Activated CD8-positive, alpha-beta memory T cell treated with anti-CD3 and anti-CD28 coated beads, Interleukin-2, amount 50 U/mL, for 48 hours (primary cell): ENCODE results near the gene PRSS53.

Experiments
- DNase-seq: peaks from one replicate; pipeline ENCODE4 v3.0.0-alpha.2; 2020

The PRSS53 gene

DNA sequence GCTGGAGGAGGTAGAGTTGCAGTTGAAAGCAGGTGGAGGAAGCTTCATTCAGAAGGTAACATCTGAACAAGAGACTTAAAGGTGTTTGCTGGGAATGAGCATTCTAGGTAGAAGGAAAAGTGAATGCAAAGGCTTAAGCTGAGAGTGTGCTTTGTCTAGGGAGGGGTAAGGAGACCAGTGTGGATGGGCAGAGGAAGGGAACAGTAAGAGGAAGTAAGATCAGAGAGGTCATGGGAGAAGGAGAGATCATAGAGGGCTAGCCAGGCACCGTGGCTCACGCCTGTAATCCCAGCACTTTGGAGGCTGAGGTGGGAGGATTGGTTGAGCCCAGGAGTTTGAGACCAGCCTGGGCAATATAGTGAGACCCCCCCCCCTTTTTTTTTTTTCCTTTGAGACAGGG lies 52.1 kb downstream of the PRSS53 start:
- DNase-seq = no peak

DNA sequence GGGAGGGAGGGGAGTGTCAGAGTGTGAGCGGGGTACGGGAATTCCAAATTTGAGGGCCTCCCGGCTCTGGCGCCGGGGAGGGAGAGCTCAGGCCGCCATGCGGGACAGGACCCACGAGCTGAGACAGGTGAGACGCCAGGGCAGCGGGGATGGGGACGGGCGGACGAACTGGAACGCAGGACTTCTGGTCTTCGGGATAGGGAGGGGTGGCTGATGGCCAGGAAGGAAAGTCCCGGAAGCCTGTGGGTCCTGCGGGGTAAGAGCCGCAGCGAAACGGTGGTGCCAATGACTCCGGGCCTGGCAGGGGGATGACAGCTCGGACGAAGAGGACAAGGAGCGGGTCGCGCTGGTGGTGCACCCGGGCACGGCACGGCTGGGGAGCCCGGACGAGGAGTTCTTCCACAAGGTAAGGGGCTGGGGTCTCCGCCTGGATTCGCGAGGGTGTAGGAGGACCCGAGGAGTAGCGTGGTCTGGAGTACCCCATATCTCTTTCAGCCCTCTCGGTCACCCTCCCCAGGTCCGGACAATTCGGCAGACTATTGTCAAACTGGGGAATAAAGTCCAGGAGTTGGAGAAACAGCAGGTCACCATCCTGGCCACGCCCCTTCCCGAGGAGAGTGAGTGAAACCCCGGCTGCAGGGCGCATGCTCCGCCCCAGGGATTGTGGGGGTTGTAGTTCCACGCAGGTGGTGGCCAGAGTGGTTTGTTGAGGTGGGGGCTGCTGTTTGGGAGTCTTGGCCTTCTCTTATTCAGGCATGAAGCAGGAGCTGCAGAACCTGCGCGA lies 54.8 kb downstream of the PRSS53 start:
- peak; percentile 91 for DNase-seq
